RWPE2 (cell line): ENCODE measurements around the gene GPR137B.

Experiments
- ATAC-seq: fragments of 200-7000 bp; cut with Tn5 transposase; 3 replicates; pipeline ENCODE4 v1.9.1; 2021; ENCODE audit warnings: low read depth
- DNase-seq: peaks from one replicate; pipeline ENCODE4 v3.0.0-alpha.2; 2020; ENCODE audit warnings: low spot score
- H3K27ac ChIP-seq: fragments of 450-650 bp; 2 replicates; pipeline ENCODE4 v1.5.1; 2017; ENCODE audit warnings: mild to moderate bottlenecking; ENCODE audit not compliant: poor library complexity, severe bottlenecking
- H3K27me3 ChIP-seq: fragments of 250-450 bp; sonication (Bioruptor Pico); 2 replicates; pipeline ENCODE4 v1.5.1; 2021; ENCODE audit warnings: mild to moderate bottlenecking, moderate library complexity; ENCODE audit not compliant: insufficient read depth, poor library complexity, severe bottlenecking
- H3K36me3 ChIP-seq: fragments of 250-450 bp; sonication (Bioruptor Pico); 2 replicates; pipeline ENCODE4 v1.5.1; 2020; ENCODE audit warnings: low read depth, mild to moderate bottlenecking, moderate library complexity
- H3K4me1 ChIP-seq: fragments of 250-450 bp; sonication (Bioruptor Pico); 2 replicates; pipeline ENCODE4 v1.5.1; 2021; ENCODE audit warnings: mild to moderate bottlenecking, moderate library complexity; ENCODE audit not compliant: insufficient read depth, poor library complexity, severe bottlenecking
- H3K4me3 ChIP-seq: fragments of 250-450 bp; sonication (Bioruptor Pico); 2 replicates; pipeline ENCODE4 v1.5.1; 2021; ENCODE audit warnings: mild to moderate bottlenecking, moderate library complexity; ENCODE audit not compliant: severe bottlenecking
- H3K9me3 ChIP-seq: fragments of 250-450 bp; sonication (Bioruptor Pico); 2 replicates; pipeline ENCODE4 v1.5.1; 2021; ENCODE audit warnings: mild to moderate bottlenecking, moderate library complexity; ENCODE audit not compliant: severe bottlenecking
- TF ChIP-seq, protein P1 (sequence below): fragments of 450-650 bp; IDR thresholded peaks from one replicate; pipeline ENCODE4 v1.5.1; 2017; ENCODE audit warnings: mild to moderate bottlenecking, moderate library complexity; ENCODE audit not compliant: poor library complexity, severe bottlenecking

Gene GPR137B

GRCh38 chr1:236206548-236206947 is 64.2 kb downstream of the GPR137B start:
- Histone ChIP-seq H3K27me3 (no peaks in the 10 kb centered on the region), H3K9me3 (no peaks in the 10 kb centered on the region), H3K4me3 (no peak overlapping the region), H3K4me1 (peaks cover 6% of the 10 kb centered on the region), H3K36me3 (no peaks in the 10 kb centered on the region), H3K27ac (no peak overlapping the region)
- DNase-seq (no peak), ATAC-seq (no peak)
- TF ChIP-seq, protein P1, sequence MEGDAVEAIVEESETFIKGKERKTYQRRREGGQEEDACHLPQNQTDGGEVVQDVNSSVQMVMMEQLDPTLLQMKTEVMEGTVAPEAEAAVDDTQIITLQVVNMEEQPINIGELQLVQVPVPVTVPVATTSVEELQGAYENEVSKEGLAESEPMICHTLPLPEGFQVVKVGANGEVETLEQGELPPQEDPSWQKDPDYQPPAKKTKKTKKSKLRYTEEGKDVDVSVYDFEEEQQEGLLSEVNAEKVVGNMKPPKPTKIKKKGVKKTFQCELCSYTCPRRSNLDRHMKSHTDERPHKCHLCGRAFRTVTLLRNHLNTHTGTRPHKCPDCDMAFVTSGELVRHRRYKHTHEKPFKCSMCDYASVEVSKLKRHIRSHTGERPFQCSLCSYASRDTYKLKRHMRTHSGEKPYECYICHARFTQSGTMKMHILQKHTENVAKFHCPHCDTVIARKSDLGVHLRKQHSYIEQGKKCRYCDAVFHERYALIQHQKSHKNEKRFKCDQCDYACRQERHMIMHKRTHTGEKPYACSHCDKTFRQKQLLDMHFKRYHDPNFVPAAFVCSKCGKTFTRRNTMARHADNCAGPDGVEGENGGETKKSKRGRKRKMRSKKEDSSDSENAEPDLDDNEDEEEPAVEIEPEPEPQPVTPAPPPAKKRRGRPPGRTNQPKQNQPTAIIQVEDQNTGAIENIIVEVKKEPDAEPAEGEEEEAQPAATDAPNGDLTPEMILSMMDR: no peak

- Histone ChIP-seq H3K9me3 (no peaks in the 10 kb centered on the region), H3K4me3 (no peak overlapping the region), H3K36me3 (no peaks in the 10 kb centered on the region), H3K27ac (no peak overlapping the region), H3K4me1 (peaks cover 6% of the 10 kb centered on the region), H3K27me3 (no peaks in the 10 kb centered on the region)
- DNase-seq (no peak), ATAC-seq (no peak)
- TF ChIP-seq, protein P1: no peak
Observed at GRCh38 chr1:236207121-236207520, 64.8 kb downstream of the GPR137B start.

DNA sequence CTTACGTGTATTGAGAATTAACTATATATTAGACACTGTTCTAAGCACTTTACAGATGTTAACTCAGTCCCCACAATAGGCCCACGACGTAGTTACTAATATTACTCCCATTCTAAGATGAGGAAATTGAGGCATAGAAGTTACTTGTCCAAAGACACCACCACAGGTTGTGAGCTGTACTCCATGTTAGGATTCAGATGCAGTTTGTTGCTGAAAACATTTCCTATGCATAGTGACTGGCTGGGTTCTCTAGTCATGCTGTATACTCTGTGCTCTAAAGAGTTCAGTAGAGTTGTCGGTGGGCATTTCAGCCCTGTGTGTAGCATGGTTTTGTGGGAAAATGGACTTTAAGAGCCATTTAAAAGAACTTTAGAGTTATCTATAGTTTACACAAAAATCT is 65.2 kb downstream of the GPR137B start:
- H3K36me3 ChIP-seq: no peaks in the 10 kb centered on the region
- H3K9me3 ChIP-seq: no peaks in the 10 kb centered on the region
- no peaks in the 10 kb centered on the region for H3K27me3 ChIP-seq
- ATAC-seq (no peak), DNase-seq (no peak)
- H3K27ac ChIP-seq: no peak overlapping the region
- TF ChIP-seq, protein P1: no peak
- H3K4me3 ChIP-seq: no peak overlapping the region
- H3K4me1 ChIP-seq: peaks cover 6% of the 10 kb centered on the region

GRCh38 chr1:236209185-236209584 is 66.8 kb downstream of the GPR137B start:
- DNase-seq: no peak
- Histone ChIP-seq H3K36me3 (no peaks in the 10 kb centered on the region), H3K9me3 (no peaks in the 10 kb centered on the region), H3K27me3 (no peaks in the 10 kb centered on the region), H3K27ac (no peak overlapping the region), H3K4me1 (peaks cover 4% of the 10 kb centered on the region), H3K4me3 (no peak overlapping the region)
- TF ChIP-seq, protein P1: no peak
- ATAC-seq: no peak

DNA sequence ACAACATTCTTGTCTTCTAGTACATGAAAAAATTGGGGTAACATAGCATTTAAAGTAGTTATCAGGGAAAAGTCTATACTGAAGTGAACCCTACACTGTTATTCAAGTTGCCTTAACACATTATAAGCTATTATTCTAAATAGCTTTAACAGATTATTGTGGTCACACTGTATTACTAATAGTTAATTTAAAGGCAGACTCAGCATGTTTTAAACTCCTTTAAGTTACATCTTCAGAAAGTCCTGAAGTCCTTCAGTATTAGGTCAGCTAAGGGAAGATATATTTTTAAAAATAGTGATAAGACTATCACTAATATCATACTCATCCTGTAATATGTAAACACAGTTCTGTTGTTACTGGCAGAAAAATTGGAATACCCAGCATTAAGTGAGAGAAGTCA is 67.4 kb downstream of the GPR137B start:
- Histone ChIP-seq H3K36me3 (no peaks in the 10 kb centered on the region), H3K27ac (no peak overlapping the region), H3K4me1 (no peaks in the 10 kb centered on the region), H3K4me3 (no peak overlapping the region), H3K27me3 (no peaks in the 10 kb centered on the region), H3K9me3 (no peaks in the 10 kb centered on the region)
- no peak for ATAC-seq
- TF ChIP-seq, protein P1: no peak
- no peak for DNase-seq
